Mucosa of descending colon (tissue), 3 donors: ENCODE measurements around the gene MAP7D1. TPM values are rescaled to one million over a fixed set of nuclear protein-coding genes. Genes with fewer than 3 reads are reported as not detected.

Source experiments
- ATAC-seq: fragments of 200-7000 bp; cut with Tn5 transposase; one replicate; pipeline ENCODE4 v1.9.1; 2020; ENCODE audit warnings: mild to moderate bottlenecking, moderate library complexity
- DNase-seq, 3 donors: peaks; one replicate each; pipeline ENCODE4 v3.0.0-alpha.2; 2020
- H3K36me3 ChIP-seq: fragments of 200-600 bp; one replicate; pipeline ENCODE4 v1.8.0; 2021; ENCODE audit warnings: low read depth, mild to moderate bottlenecking
- H3K4me1 ChIP-seq: fragments of 200-600 bp; one replicate; pipeline ENCODE4 v1.8.0; 2021; ENCODE audit warnings: low read depth, mild to moderate bottlenecking
- H3K4me3 ChIP-seq: fragments of 200-600 bp; one replicate; pipeline ENCODE4 v1.8.0; 2021; ENCODE audit warnings: mild to moderate bottlenecking
- H3K9me3 ChIP-seq: fragments of 200-600 bp; one replicate; pipeline ENCODE4 v1.8.0; 2021; ENCODE audit warnings: mild to moderate bottlenecking
- intact Hi-C, 2 donors: fragments of 100-400 bp; cut with DNase I in 1 of 2; cut with micrococcal nuclease in 1 of 2; formaldehyde crosslinking; loops; one replicate each; pipeline versions ENCODE4 v1.11.0 to v1.11.1; 2022; cut with DNase I, micrococcal nuclease
- total RNA-seq, 3 donors: library from RNA; stranded (reverse); fragmentation: NEBNext Ultra II Directional in 2 of 3; extraction: Animal tissue kit (Norgen Biotek cat#: 25700) in 2 of 3; gene quantifications; one replicate each; pipeline versions ENCODE4 v1.2.1 to v1.2.4, GENCODE V29; 2021 to 2023
- TF ChIP-seq, protein P1 (sequence below): fragments of 200-600 bp; IDR thresholded peaks from one replicate; pipeline ENCODE4 v1.8.0; 2022; ENCODE audit warnings: antibody characterized with exemption, mild to moderate bottlenecking
- donor health status: DM: no; HTN: no; CAD: no; lungs with moderate emphysema.
- donor health status: DM: no; HTN: no; CAD: no.
- donor health status: DM: no; HTN: yes; CAD: no.

Gene MAP7D1
- total RNA-seq, 3 donors from 2014 or later: 41.5 to 161 (median 61.9) TPM

DNA sequence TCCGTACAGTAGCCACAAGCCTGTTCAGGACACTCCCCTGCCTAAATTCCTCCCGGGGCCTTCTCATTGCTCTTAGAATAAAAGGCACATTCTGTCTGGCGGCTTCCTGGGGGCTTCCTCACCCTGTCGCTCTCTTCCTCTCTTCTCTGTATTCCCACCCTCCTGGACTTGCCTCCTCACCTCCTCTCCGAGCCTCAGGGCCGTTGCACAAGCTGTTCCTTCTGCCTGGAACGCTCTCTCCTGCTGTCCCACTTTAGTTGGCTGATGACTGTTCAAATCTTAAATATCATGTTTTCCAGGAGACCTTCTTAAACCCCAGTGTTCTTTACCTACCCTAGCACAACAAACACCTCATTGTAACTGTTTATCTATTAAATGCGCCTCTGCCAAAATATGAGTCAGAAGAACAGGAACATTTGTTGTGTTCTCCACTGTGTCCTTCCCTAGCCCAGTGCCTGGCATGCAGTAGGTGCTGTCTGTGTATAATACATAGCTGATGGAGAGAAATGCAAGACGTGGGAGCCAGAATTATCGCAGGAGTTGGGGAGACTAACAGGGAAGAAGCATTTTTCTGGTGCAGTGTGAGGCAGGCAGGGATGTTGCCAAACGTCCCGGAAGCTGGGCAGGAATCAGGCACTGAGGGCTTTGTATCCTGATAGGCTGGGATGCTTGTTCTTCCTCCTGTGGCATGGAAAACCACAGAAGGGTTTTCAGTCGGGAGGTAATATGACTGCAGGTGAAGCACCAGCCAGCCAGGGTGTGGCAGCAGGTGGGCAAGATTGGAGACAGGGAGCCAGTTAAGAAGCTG is 44.2 kb downstream of the MAP7D1 start:
- H3K36me3 ChIP-seq: no peaks in the 10 kb centered on the region
- no peak overlapping the region for H3K4me3 ChIP-seq
- ATAC-seq: peak; percentile 88
- H3K9me3 ChIP-seq: no peaks in the 10 kb centered on the region
- DNase-seq: peak in 2 of 3 donors; percentile 18 to 50
- no peaks in the 10 kb centered on the region for H3K4me1 ChIP-seq
- intact Hi-C loops: no loop called here
- TF ChIP-seq, protein P1, sequence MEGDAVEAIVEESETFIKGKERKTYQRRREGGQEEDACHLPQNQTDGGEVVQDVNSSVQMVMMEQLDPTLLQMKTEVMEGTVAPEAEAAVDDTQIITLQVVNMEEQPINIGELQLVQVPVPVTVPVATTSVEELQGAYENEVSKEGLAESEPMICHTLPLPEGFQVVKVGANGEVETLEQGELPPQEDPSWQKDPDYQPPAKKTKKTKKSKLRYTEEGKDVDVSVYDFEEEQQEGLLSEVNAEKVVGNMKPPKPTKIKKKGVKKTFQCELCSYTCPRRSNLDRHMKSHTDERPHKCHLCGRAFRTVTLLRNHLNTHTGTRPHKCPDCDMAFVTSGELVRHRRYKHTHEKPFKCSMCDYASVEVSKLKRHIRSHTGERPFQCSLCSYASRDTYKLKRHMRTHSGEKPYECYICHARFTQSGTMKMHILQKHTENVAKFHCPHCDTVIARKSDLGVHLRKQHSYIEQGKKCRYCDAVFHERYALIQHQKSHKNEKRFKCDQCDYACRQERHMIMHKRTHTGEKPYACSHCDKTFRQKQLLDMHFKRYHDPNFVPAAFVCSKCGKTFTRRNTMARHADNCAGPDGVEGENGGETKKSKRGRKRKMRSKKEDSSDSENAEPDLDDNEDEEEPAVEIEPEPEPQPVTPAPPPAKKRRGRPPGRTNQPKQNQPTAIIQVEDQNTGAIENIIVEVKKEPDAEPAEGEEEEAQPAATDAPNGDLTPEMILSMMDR: no peak

DNA sequence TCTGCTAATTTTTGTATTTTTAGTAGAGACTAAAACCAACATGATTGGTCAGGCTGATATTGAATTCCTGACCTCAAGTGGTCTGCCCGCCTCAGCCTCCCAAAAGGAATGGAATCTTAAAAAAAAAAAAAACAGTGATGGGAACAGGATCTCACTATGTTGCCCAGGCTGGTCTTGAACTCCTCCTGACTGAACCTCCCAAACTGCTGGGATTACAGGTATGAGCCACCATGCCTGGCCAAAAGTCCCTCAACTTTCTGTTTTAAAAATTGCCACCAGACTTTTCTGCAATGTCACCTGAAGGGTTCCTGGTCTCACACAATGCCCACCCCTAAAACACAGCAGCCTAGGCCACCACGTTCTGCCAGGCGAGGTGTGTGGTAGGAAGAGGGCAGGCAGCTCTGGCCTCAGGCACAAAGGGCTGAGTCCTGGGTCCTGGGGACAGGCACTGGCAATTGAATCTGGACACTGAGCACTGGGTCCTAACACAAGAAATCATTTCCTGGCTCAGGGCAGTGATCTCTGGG is 47.1 kb downstream of the MAP7D1 start:
- TF ChIP-seq, protein P1: no peak
- no peak for DNase-seq
- H3K4me3 ChIP-seq: no peak overlapping the region
- ATAC-seq: no peak
- H3K36me3 ChIP-seq: no peaks in the 10 kb centered on the region
- H3K4me1 ChIP-seq: no peaks in the 10 kb centered on the region
- no peaks in the 10 kb centered on the region for H3K9me3 ChIP-seq
- intact Hi-C loops: no loop called here

DNA sequence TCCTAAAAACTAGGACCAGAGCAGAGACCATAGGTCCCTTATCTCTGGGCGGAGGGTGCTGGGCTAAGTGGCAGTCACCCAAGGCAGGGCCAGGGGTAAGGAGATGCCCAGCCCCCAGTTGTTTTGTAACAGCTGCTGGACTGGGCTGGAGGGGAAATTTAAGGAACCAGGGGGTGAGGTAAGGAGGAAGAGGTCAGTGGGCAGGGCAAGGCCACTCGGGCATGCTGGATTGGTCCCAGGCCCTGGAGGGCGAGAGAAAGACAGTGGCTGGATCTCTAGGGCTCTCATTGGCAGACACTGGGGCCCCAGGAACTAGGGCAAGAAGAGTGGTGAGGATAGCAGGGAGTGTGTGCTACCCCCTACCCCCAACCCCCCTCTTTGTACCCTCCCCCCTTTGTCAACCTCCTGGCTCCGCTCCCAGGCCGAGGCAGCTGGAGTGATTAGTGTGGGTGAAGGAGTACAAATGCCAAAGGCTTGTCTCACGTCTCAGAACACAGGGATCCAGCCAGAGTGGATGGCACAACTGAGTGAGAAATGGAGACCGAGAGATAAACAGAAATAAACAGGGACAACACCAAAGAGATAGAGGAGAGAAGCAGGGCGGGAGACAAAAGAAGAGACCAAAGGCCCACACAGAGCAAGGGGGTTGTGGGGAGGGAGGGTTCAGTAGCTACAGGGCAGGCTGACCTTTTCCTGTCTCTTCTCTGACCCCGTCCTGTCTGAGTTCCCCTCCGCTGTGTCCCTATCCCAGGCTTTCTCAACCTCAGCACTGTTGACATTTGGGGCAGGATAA is 47.8 kb downstream of the MAP7D1 start:
- Histone ChIP-seq H3K9me3 (no peaks in the 10 kb centered on the region), H3K4me3 (no peak overlapping the region), H3K36me3 (no peaks in the 10 kb centered on the region), H3K4me1 (no peaks in the 10 kb centered on the region)
- ATAC-seq: peak; percentile 33
- DNase-seq: peak in 2 of 3 donors; percentile 22 to 57
- intact Hi-C loops: no loop called here
- TF ChIP-seq, protein P1: no peak

DNA sequence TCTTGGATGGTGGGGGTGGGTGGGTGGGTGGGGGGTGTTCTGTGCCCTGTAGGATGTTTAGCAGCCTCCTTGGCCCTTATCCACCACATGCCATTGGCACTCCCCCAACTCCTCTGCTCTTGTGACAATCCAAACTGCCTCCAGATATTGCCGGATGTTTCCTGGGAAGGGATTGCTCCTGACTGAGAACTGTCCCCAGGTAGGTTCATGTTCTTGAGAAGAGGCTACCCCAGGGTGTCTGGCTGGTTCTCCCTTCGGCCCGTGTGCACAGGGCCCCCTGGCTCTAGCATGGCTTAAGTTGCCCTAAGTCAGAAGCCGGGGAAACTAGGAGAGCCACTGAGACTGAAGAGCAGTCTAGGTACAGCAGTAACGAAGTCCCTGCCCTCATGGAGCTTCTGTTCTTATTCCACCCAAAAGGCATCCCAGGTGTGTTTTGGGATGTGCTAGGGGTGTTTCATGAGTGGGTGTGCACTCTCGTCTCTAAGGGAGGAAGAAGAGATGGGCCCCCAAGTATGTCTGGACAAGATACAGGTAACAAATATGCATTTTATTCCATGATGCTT is 48.5 kb downstream of the MAP7D1 start:
- Histone ChIP-seq H3K4me1 (no peaks in the 10 kb centered on the region), H3K36me3 (no peaks in the 10 kb centered on the region), H3K4me3 (no peak overlapping the region), H3K9me3 (no peaks in the 10 kb centered on the region)
- DNase-seq (no peak), ATAC-seq (no peak)
- intact Hi-C loops: no loop called here
- TF ChIP-seq, protein P1: no peak

DNA sequence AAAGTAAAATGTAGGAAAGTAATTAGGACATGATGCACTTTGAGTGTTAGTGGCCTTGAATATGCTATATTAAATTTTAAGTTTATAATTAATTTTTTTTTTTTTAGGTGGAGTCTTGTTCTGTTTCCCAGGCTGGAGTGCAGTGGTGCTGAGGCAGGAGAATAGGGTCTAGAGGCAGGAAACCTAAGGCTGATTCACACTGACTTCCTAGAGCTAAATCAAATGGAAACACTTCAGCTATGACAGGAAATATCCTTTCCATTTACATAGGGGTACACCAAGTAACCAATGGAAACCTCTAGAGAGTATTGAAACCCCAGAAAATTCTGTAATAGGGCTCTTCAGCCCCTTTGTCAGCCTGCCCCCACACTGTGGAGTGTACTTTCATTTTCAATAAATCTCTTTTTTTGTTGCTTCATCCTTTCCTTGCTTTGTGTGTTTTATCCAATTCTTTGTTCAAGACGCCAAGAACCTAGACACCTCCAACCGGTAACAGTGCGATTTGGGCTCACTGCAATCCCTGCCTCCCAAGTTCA is 50.4 kb downstream of the MAP7D1 start:
- no peaks in the 10 kb centered on the region for H3K36me3 ChIP-seq
- H3K4me3 ChIP-seq: no peak overlapping the region
- no peak for ATAC-seq
- H3K9me3 ChIP-seq: no peaks in the 10 kb centered on the region
- intact Hi-C loops: no loop called here
- TF ChIP-seq, protein P1: no peak
- DNase-seq: no peak
- H3K4me1 ChIP-seq: no peaks in the 10 kb centered on the region
